ENCODE measurements around the gene CD55. TPM values are rescaled to one million over a fixed set of nuclear protein-coding genes. Genes with fewer than 3 reads are reported as not detected.

Gene CD55
- total RNA-seq, 3 donors from 2014 or later (not counting 1 experiment from before 2014, with no cell fraction given): 80.7 to 138 (median 113) TPM

- intact Hi-C loops (cut with micrococcal nuclease): no loop called here
- H3K36me3 Mint-ChIP-seq: no peaks in the 10 kb centered on the region
Observed at GRCh38 chr1:207306023-207306422, 15.5 kb upstream of the CD55 start.

GRCh38 chr1:207306603-207307002, 14.9 kb upstream of the CD55 start:
- Mint-ChIP-seq H3K4me3 (no peak overlapping the region), H3K36me3 (no peaks in the 10 kb centered on the region), H3K9me3 (no peaks in the 10 kb centered on the region), H3K27ac (no peak overlapping the region), H3K4me1 (peaks cover 6 to 11% of the 10 kb centered on the region in 2 donors), H3K27me3 (ENCODE audit: low read depth in 2 of 2) (peaks cover 0 to 2% of the 10 kb centered on the region in 2 donors)
- WGBS (ENCODE audit: insufficient coverage): 95% methylated on average over 5 of the region's 5 CpGs
- DNase-seq (no peak), ATAC-seq (no peak)
- no peaks in the 10 kb centered on the region for H3K9me3 ChIP-seq (ENCODE audit: control insufficient read depth, insufficient read depth, low read length)
- intact Hi-C loops (cut with micrococcal nuclease): no loop called here
- H3K4me3 ChIP-seq (ENCODE audit: low read length): no peak overlapping the region
- TF ChIP-seq CTCF (IDR thresholded peaks at IDR 0.05): no peak
- H3K27ac ChIP-seq (ENCODE audit: low read length): no peak overlapping the region
- peaks cover 3% of the 10 kb centered on the region for H3K4me1 ChIP-seq (ENCODE audit: control insufficient read depth, insufficient read depth, low read length)
- no peaks in the 10 kb centered on the region for H3K36me3 ChIP-seq (ENCODE audit: control insufficient read depth, insufficient read depth, low read length)
- no peaks in the 10 kb centered on the region for H3K27me3 ChIP-seq (ENCODE audit: control insufficient read depth, insufficient read depth, low read length)

More at GRCh38 chr1:207306023-207306422, 15.5 kb upstream of the CD55 start:
- Histone ChIP-seq H3K36me3 (ENCODE audit: control insufficient read depth, insufficient read depth, low read length) (no peaks in the 10 kb centered on the region), H3K4me3 (ENCODE audit: low read length) (no peak overlapping the region), H3K27ac (ENCODE audit: low read length) (no peak overlapping the region), H3K9me3 (ENCODE audit: control insufficient read depth, insufficient read depth, low read length) (no peaks in the 10 kb centered on the region), H3K4me1 (ENCODE audit: control insufficient read depth, insufficient read depth, low read length) (peaks cover 3% of the 10 kb centered on the region), H3K27me3 (ENCODE audit: control insufficient read depth, insufficient read depth, low read length) (no peaks in the 10 kb centered on the region)
- no CpG with 5 or more reads among the region's 1 CpG for WGBS (ENCODE audit: insufficient coverage)
- Mint-ChIP-seq H3K9me3 (no peaks in the 10 kb centered on the region), H3K27ac (no peak overlapping the region), H3K4me3 (no peak overlapping the region), H3K4me1 (peaks cover 6 to 11% of the 10 kb centered on the region in 2 donors), H3K27me3 (ENCODE audit: low read depth in 2 of 2) (peaks cover 0 to 2% of the 10 kb centered on the region in 2 donors)
- no peak for ATAC-seq
- DNase-seq: no peak
- no peak for TF ChIP-seq CTCF (IDR thresholded peaks at IDR 0.05)

GRCh38 chr1:207308451-207309190, 12.9 kb upstream of the CD55 start:
- no peak overlapping the region for H3K27ac ChIP-seq (ENCODE audit: low read length)
- H3K36me3 Mint-ChIP-seq: no peaks in the 10 kb centered on the region
- intact Hi-C loops (cut with micrococcal nuclease): no loop called here
- 90% methylated on average over 2 of the region's 2 CpGs for WGBS (ENCODE audit: insufficient coverage)
- no peak for DNase-seq
- peaks cover 2 to 3% of the 10 kb centered on the region in 2 donors for H3K27me3 Mint-ChIP-seq (ENCODE audit: low read depth in 2 of 2)
- no peak for ATAC-seq
- H3K9me3 ChIP-seq (ENCODE audit: control insufficient read depth, insufficient read depth, low read length): no peaks in the 10 kb centered on the region
- no peaks in the 10 kb centered on the region for H3K27me3 ChIP-seq (ENCODE audit: control insufficient read depth, insufficient read depth, low read length)
- no peak for TF ChIP-seq CTCF (IDR thresholded peaks at IDR 0.05)
- no peaks in the 10 kb centered on the region for H3K9me3 Mint-ChIP-seq
- H3K4me3 ChIP-seq (ENCODE audit: low read length): no peak overlapping the region
- H3K4me1 ChIP-seq (ENCODE audit: control insufficient read depth, insufficient read depth, low read length): peaks cover 3% of the 10 kb centered on the region
- no peak overlapping the region for H3K4me3 Mint-ChIP-seq
- H3K27ac Mint-ChIP-seq: no peak overlapping the region
- H3K36me3 ChIP-seq (ENCODE audit: control insufficient read depth, insufficient read depth, low read length): no peaks in the 10 kb centered on the region
- H3K4me1 Mint-ChIP-seq: peaks cover 6% of the 10 kb centered on the region in 2 donors
